ENCODE measurements around the gene CDC16.

The CDC16 gene

GRCh38 chr13:114315074-114315785 is 80.5 kb downstream of the CDC16 start:
- no peak for TF ChIP-seq CTCF (IDR thresholded peaks at IDR 0.05; ENCODE audit: control extremely low read depth, extremely low read depth, low read depth, missing control alignments)
- ChIA-PET POLR2A (interaction anchor here (0.6 kb wide), 1 partner anchor 23 kb away, joined by 3 read pairs; no protein-coding TSS in a partner anchor), CTCF (no interaction called here)
- no peak for DNase-seq (ENCODE audit: extremely low spot score)

GRCh38 chr13:114318624-114319023 is 83.9 kb downstream of the CDC16 start:
- ChIA-PET CTCF (interaction anchor here (1.1 to 2.1 kb wide), 4 partner anchors 9 to 39 kb away, joined by 3 to 7 read pairs (median 4); no protein-coding TSS in a partner anchor), POLR2A (no interaction called here)
- no peak for DNase-seq (ENCODE audit: extremely low spot score)
- no peak for TF ChIP-seq CTCF (IDR thresholded peaks at IDR 0.05; ENCODE audit: control extremely low read depth, extremely low read depth, low read depth, missing control alignments)

- DNase-seq (ENCODE audit: extremely low spot score), result no peak
- TF ChIP-seq CTCF (IDR thresholded peaks at IDR 0.05; ENCODE audit: control extremely low read depth, extremely low read depth, low read depth, missing control alignments), result no peak
- CTCF ChIA-PET, result interaction anchor here (1.0 to 1.9 kb wide), 5 partner anchors 14 to 25 kb away, joined by 3 to 5 read pairs (median 3); no protein-coding TSS in a partner anchor
- POLR2A ChIA-PET, result no interaction called here
Measured at GRCh38 chr13:114319441-114319913, 84.8 kb downstream of the CDC16 start.

- no peak for DNase-seq (ENCODE audit: extremely low spot score)
- ChIA-PET CTCF (interaction anchor here (1.0 to 1.3 kb wide), 3 partner anchors 13 to 17 kb away, joined by 3 read pairs; no protein-coding TSS in a partner anchor), POLR2A (no interaction called here)
- TF ChIP-seq CTCF (IDR thresholded peaks at IDR 0.05; ENCODE audit: control extremely low read depth, extremely low read depth, low read depth, missing control alignments), result no peak
Measured at GRCh38 chr13:114320065-114320464, 85.4 kb downstream of the CDC16 start.

GRCh38 chr13:114321256-114321655 is 86.6 kb downstream of the CDC16 start:
- CTCF ChIA-PET, result no interaction called here
- no peak for DNase-seq (ENCODE audit: extremely low spot score)
- POLR2A ChIA-PET, result interaction anchor here (0.6 kb wide), 1 partner anchor 28 kb away, joined by 3 read pairs; no protein-coding TSS in a partner anchor
- no peak for TF ChIP-seq CTCF (IDR thresholded peaks at IDR 0.05; ENCODE audit: control extremely low read depth, extremely low read depth, low read depth, missing control alignments)
